Parathyroid adenoma (tissue), 2 donors: ENCODE data around the gene KPNB1.

ENCODE experiments used
- H2AFZ ChIP-seq: fragments of 300-600 bp; sonication (generic); one replicate; pipeline ENCODE4 v1.7.0; 2017; ENCODE audit warnings: antibody characterized with exemption, mild to moderate bottlenecking
- H3K27ac ChIP-seq: fragments of 300-600 bp; sonication (generic); one replicate; pipeline ENCODE4 v1.7.0; 2017
- H3K27me3 ChIP-seq: fragments of 300-600 bp; sonication (generic); one replicate; pipeline ENCODE4 v1.7.0; 2017; ENCODE audit warnings: low read length; ENCODE audit not compliant: control insufficient read depth, insufficient read depth
- H3K36me3 ChIP-seq: fragments of 300-600 bp; sonication (generic); one replicate; pipeline ENCODE4 v1.7.0; 2017; ENCODE audit warnings: low read length; ENCODE audit not compliant: control insufficient read depth, insufficient read depth
- H3K4me1 ChIP-seq: fragments of 300-600 bp; sonication (generic); one replicate; pipeline ENCODE4 v1.7.0; 2017; ENCODE audit warnings: control low read depth
- H3K4me2 ChIP-seq: fragments of 300-600 bp; sonication (generic); one replicate; pipeline ENCODE4 v1.7.0; 2017; ENCODE audit warnings: low read length
- H3K4me3 ChIP-seq: fragments of 300-600 bp; sonication (generic); one replicate; pipeline ENCODE4 v1.7.0; 2017; ENCODE audit warnings: low read depth, low read length
- H3K79me2 ChIP-seq: fragments of 300-600 bp; sonication (generic); one replicate; pipeline ENCODE4 v1.7.0; 2017; ENCODE audit warnings: control low read depth
- H3K9ac ChIP-seq: fragments of 300-600 bp; sonication (generic); one replicate; pipeline ENCODE4 v1.7.0; 2017; ENCODE audit warnings: mild to moderate bottlenecking
- H3K9me3 ChIP-seq: fragments of 300-600 bp; sonication (generic); one replicate; pipeline ENCODE4 v1.7.0; 2017; ENCODE audit warnings: low read length; ENCODE audit not compliant: control insufficient read depth
- TF ChIP-seq, protein P1 (sequence below): fragments of 300-600 bp; sonication (generic); IDR thresholded peaks from one replicate; pipeline ENCODE4 v1.7.0; 2017; ENCODE audit warnings: antibody characterized with exemption, mild to moderate bottlenecking
- donor health status: primary hyperparathyroidism.

Gene KPNB1

GRCh38 chr17:47703671-47704070 is 54.0 kb downstream of the KPNB1 start:
- Histone ChIP-seq H3K36me3 (no peaks in the 10 kb centered on the region), H3K4me2 (no peak overlapping the region), H3K4me3 (no peak overlapping the region), H3K27me3 (no peaks in the 10 kb centered on the region), H3K79me2 (no peaks in the 10 kb centered on the region), H3K27ac (no peak overlapping the region), H3K4me1 (peaks cover 6% of the 10 kb centered on the region), H3K9ac (no peak overlapping the region), H3K9me3 (no peaks in the 10 kb centered on the region), H2AFZ (no peak overlapping the region)
- TF ChIP-seq, protein P1, sequence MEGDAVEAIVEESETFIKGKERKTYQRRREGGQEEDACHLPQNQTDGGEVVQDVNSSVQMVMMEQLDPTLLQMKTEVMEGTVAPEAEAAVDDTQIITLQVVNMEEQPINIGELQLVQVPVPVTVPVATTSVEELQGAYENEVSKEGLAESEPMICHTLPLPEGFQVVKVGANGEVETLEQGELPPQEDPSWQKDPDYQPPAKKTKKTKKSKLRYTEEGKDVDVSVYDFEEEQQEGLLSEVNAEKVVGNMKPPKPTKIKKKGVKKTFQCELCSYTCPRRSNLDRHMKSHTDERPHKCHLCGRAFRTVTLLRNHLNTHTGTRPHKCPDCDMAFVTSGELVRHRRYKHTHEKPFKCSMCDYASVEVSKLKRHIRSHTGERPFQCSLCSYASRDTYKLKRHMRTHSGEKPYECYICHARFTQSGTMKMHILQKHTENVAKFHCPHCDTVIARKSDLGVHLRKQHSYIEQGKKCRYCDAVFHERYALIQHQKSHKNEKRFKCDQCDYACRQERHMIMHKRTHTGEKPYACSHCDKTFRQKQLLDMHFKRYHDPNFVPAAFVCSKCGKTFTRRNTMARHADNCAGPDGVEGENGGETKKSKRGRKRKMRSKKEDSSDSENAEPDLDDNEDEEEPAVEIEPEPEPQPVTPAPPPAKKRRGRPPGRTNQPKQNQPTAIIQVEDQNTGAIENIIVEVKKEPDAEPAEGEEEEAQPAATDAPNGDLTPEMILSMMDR: no peak

DNA sequence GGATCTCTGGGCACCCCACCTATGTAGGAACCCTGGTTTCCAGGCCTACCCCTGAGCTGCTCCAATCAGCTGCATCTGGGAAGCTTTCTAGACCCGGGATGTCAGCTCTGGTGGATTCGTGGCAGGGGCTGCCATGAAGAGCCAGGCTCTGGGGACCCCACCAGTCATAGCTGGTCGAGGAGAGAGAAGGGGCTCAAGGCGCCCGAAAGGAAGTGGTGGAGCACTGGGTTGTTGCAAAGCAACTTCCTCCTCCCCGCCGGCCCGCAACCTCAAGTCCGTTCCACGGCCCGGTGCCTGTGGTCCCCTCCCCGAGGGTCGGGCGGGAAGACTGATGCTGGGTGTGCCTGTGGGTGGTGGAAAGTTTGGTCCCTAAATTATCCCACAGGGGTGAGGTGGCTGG is 54.4 kb downstream of the KPNB1 start:
- no peak overlapping the region for H3K4me2 ChIP-seq
- H2AFZ ChIP-seq: no peak overlapping the region
- H3K79me2 ChIP-seq: no peaks in the 10 kb centered on the region
- H3K27ac ChIP-seq: no peak overlapping the region
- no peaks in the 10 kb centered on the region for H3K36me3 ChIP-seq
- H3K4me1 ChIP-seq: peaks cover 6% of the 10 kb centered on the region
- H3K9me3 ChIP-seq: no peaks in the 10 kb centered on the region
- H3K4me3 ChIP-seq: no peak overlapping the region
- TF ChIP-seq, protein P1: no peak
- no peak overlapping the region for H3K9ac ChIP-seq
- H3K27me3 ChIP-seq: no peaks in the 10 kb centered on the region

GRCh38 chr17:47704736-47705135 is 55.0 kb downstream of the KPNB1 start:
- Histone ChIP-seq H3K79me2 (no peaks in the 10 kb centered on the region), H3K27ac (no peak overlapping the region), H3K9me3 (no peaks in the 10 kb centered on the region), H3K4me2 (no peak overlapping the region), H3K4me3 (no peak overlapping the region), H3K27me3 (no peaks in the 10 kb centered on the region), H3K4me1 (peaks cover 6% of the 10 kb centered on the region), H3K9ac (no peak overlapping the region), H3K36me3 (no peaks in the 10 kb centered on the region), H2AFZ (no peak overlapping the region)
- TF ChIP-seq, protein P1: no peak

DNA sequence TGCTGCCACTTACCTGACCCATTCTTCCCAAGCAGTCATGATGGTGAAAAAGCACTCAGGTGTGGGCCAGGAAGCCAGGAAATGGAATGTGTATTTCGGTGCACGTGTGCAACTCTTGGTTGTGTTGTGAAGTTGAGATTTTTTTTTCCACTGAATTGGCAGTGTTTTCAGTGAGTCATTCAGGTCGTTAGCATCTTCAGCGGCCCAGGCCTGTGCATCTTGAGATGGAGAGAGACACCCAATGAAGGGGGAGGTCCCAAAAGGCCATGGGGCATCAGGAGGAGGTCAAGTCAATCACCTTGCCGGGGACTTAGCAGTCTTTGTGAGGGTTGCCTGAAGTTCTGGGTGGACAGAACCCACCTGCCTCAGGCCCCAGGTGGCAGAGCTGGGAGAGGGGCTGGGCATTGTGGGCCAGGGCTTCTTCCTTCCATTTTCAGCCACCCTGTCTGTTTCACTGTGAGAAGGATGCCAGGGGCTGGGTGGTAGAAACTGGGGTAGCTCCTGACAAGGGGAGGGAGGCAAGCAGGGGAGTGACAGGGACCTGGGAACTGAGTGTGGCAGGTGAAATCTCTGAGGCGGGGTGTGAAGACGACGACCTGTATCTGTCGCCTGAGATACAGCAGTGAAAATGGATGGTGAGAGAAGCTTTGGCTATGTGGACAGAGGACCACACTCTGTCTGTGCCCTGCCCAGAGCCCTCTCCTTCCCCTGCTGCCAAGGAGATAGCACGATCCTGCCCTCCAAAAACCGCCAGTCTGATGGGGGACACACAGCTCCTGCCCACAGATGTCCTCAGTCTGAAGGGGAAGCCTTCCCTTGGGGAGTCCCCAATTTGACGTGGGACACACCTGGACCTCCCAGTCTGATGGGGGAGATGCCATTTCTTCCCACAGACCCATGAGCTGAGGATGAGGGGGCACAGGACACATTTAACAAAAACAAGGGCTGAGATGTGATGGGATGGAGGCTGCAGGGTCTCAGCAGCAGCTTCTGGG is 56.1 kb downstream of the KPNB1 start:
- no peak overlapping the region for H3K27ac ChIP-seq
- TF ChIP-seq, protein P1: no peak
- H3K79me2 ChIP-seq: no peaks in the 10 kb centered on the region
- H3K4me2 ChIP-seq: no peak overlapping the region
- H3K4me3 ChIP-seq: no peak overlapping the region
- no peaks in the 10 kb centered on the region for H3K9me3 ChIP-seq
- no peaks in the 10 kb centered on the region for H3K36me3 ChIP-seq
- H2AFZ ChIP-seq: no peak overlapping the region
- peaks cover 6% of the 10 kb centered on the region for H3K4me1 ChIP-seq
- H3K9ac ChIP-seq: no peak overlapping the region
- H3K27me3 ChIP-seq: no peaks in the 10 kb centered on the region
